ENCODE data around the gene TBC1D19.

DNA sequence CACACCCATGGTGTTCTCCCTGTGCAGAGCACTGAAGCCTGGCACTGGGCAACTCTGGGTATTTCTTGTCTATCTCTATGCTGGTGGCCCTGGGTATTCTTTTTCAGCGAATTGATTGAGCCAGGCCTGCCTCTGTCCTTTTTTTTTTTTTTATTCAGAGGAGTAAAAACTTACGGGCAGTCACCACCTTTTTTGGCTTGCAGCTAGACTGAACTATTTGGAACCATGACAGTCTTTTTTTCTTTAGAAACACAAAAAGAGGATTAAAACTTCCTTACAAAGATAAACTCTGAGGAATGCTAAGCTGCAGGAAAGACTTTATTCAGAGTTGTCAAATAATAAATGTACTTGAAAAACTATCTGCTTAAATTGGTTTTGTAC, 157.6 kb downstream of the TBC1D19 start:
- TF ChIP-seq CTCF (IDR thresholded peaks at IDR 0.05; ENCODE audit: low read length) (no peak), EZH2 (IDR thresholded peaks at IDR 0.05; ENCODE audit: borderline replicate concordance, low read length) (no peak)
